Measurements from ENCODE around the gene TDRD7.

GRCh38 chr9:97473717-97474116 lies 61.8 kb downstream of the TDRD7 start:
- no peak for TF ChIP-seq ZNF384 (IDR thresholded peaks at IDR 0.05)
- no peak for TF ChIP-seq FOXA1 (IDR thresholded peaks at IDR 0.05)
- TF ChIP-seq SP1 (IDR thresholded peaks at IDR 0.05), result no peak
